HepG2 (cell line): Measurements from ENCODE around the gene RNFT1. TPM values are rescaled to one million over a fixed set of nuclear protein-coding genes. Genes with fewer than 3 reads are reported as not detected.

Experiments
- RERE ChIP-seq: IDR thresholded peaks from 2 replicates; pipeline ENCODE4 v1.6.1; 2016; ENCODE audit warnings: low read depth, missing genetic modification reagents, missing compliant biosample characterization
- SPEN ChIP-seq: sonication (generic); formaldehyde crosslinking; IDR thresholded peaks from 2 replicates; pipeline ENCODE4 v1.5.1; 2020; ENCODE audit warnings: low read depth, mild to moderate bottlenecking, missing genetic modification reagents
- ZNF329 ChIP-seq: sonication (generic); formaldehyde crosslinking; IDR thresholded peaks from 2 replicates; pipeline ENCODE4 v1.9.0; 2021; ENCODE audit warnings: low read depth, mild to moderate bottlenecking, missing genetic modification reagents
- polyA plus RNA-seq, 8 experiments: library from polyadenylated mRNA; depleted of rRNA in 3 of 8; stranded (reverse) in 7 of 8; unstranded in 1 of 8; fragments of >200 nt; fragmentation: Illumina TruSeq in 4 of 8; extraction: Trizol in 4 of 8; gene quantifications; 2 replicates each; pipeline versions ENCODE4 v1.2.1 to v1.2.3, GENCODE V29; 2011 to 2016; ENCODE audit warnings: low read depth in 4 of 8, missing spikeins in 1 of 8, mixed read lengths in 1 of 8; ENCODE audit not compliant: insufficient read depth in 1 of 8
- small RNA-seq, 3 experiments: library from RNA; depleted of rRNA; stranded (forward); fragments of <200 nt; gene quantifications; one replicate each; pipeline ENCODE3, GENCODE V24; 2012; ENCODE audit warnings: low read depth in 2 of 3, low replicate concordance in 1 of 3; ENCODE audit not compliant: insufficient read length in 3 of 3, insufficient read depth in 2 of 3
- total RNA-seq, 5 experiments: library from RNA; depleted of rRNA; stranded (reverse); fragments of >200 nt; fragmentation: Illumina TruSeq; extraction: Trizol; gene quantifications; 2 replicates each; pipeline ENCODE4 v1.2.3, GENCODE V29; 2016; ENCODE audit warnings: low read depth in 1 of 5
- TF ChIP-seq, protein P1 (sequence below), 2 experiments: IDR thresholded peaks; 2 replicates each; pipeline ENCODE4 v1.6.1; 2011 to 2012; ENCODE audit warnings: low read length in 2 of 2, borderline replicate concordance in 1 of 2, low read depth in 1 of 2, mild to moderate bottlenecking in 1 of 2, moderate library complexity in 1 of 2

Gene RNFT1
- total and polyA plus RNA-seq, 2 of the 13 experiments (the other 11 are each of a cell fraction or from before 2014, with no cell fraction given) = 19.1 to 22.1 TPM

DNA sequence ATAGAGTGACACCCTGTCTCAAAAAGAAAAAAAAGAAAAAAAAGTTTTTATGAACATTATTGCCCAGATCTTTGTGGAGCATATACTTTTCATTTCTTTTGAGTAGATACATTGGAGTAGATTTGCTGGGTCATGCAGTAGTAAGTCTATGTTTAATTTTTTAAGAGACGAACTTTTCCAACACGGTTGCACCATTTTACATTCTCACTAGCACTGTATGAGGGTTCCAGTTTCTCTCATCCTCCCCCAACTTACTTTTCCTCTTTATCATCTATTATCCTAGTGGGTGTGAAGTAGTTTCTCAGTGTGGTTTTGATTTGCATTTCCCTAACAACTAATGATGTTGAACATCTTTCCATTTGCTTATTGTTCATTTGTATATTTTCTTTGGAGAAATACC is 61.1 kb downstream of the RNFT1 start (continued):
- TF ChIP-seq, protein P1, sequence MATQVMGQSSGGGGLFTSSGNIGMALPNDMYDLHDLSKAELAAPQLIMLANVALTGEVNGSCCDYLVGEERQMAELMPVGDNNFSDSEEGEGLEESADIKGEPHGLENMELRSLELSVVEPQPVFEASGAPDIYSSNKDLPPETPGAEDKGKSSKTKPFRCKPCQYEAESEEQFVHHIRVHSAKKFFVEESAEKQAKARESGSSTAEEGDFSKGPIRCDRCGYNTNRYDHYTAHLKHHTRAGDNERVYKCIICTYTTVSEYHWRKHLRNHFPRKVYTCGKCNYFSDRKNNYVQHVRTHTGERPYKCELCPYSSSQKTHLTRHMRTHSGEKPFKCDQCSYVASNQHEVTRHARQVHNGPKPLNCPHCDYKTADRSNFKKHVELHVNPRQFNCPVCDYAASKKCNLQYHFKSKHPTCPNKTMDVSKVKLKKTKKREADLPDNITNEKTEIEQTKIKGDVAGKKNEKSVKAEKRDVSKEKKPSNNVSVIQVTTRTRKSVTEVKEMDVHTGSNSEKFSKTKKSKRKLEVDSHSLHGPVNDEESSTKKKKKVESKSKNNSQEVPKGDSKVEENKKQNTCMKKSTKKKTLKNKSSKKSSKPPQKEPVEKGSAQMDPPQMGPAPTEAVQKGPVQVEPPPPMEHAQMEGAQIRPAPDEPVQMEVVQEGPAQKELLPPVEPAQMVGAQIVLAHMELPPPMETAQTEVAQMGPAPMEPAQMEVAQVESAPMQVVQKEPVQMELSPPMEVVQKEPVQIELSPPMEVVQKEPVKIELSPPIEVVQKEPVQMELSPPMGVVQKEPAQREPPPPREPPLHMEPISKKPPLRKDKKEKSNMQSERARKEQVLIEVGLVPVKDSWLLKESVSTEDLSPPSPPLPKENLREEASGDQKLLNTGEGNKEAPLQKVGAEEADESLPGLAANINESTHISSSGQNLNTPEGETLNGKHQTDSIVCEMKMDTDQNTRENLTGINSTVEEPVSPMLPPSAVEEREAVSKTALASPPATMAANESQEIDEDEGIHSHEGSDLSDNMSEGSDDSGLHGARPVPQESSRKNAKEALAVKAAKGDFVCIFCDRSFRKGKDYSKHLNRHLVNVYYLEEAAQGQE (IDR thresholded peaks at IDR 0.05; ENCODE audit: borderline replicate concordance in 1 of 2, low read depth in 1 of 2, low read length in 2 of 2) = no peak
- TF ChIP-seq SPEN (no peak), RERE (CRISPR knock-in tag) (no peak), ZNF329 (CRISPR knock-in tag) (no peak)

Small RNA genes within 50 kb of the gene (small RNA-seq; reads per million reads assigned to genes)
- 0 reads per million in 3 experiments for gene RPS29P21

Other genes with a start within 250 kb of the RNFT1 start
- gene TUBD1, start 71.8 kb downstream of the RNFT1 start, total RNA-seq (2016; rRNA removed; fragmentation: Illumina TruSeq; extraction: Trizol) = 25.9 and 38.7 TPM in 2 replicates
- gene TUBD1, start 71.8 kb downstream of the RNFT1 start, polyA plus RNA-seq (2011; rRNA removed) = 14.0 and 18.2 TPM in 2 replicates
- gene RPS6KB1, start 71.6 kb downstream of the RNFT1 start, total RNA-seq (2016; rRNA removed; fragmentation: Illumina TruSeq; extraction: Trizol) = 42.2 and 44.3 TPM in 2 replicates
- gene RPS6KB1, start 71.6 kb downstream of the RNFT1 start, polyA plus RNA-seq (2011; rRNA removed) = 16.5 and 19.9 TPM in 2 replicates
- gene HEATR6, start 114.2 kb upstream of the RNFT1 start, total RNA-seq (2016; rRNA removed; fragmentation: Illumina TruSeq; extraction: Trizol) = 18.4 and 20.3 TPM in 2 replicates
- gene HEATR6, start 114.2 kb upstream of the RNFT1 start, polyA plus RNA-seq (2011; rRNA removed) = 21.4 and 22.1 TPM in 2 replicates
- gene CA4, start 185.2 kb upstream of the RNFT1 start, total RNA-seq (2016; rRNA removed; fragmentation: Illumina TruSeq; extraction: Trizol) = not detected in 2 replicates
- gene CA4, start 185.2 kb upstream of the RNFT1 start, polyA plus RNA-seq (2011; rRNA removed) = not detected in 2 replicates